NCI-H1105 treated with DMSO at 0.1 percent for 48 hours (cell line): ENCODE results near the gene ARHGEF6.

ENCODE experiments used
- DNase-seq: peaks from one replicate; lab custom pipeline; 2025; lab: John Stamatoyannopoulos, UW

The ARHGEF6 gene

DNA sequence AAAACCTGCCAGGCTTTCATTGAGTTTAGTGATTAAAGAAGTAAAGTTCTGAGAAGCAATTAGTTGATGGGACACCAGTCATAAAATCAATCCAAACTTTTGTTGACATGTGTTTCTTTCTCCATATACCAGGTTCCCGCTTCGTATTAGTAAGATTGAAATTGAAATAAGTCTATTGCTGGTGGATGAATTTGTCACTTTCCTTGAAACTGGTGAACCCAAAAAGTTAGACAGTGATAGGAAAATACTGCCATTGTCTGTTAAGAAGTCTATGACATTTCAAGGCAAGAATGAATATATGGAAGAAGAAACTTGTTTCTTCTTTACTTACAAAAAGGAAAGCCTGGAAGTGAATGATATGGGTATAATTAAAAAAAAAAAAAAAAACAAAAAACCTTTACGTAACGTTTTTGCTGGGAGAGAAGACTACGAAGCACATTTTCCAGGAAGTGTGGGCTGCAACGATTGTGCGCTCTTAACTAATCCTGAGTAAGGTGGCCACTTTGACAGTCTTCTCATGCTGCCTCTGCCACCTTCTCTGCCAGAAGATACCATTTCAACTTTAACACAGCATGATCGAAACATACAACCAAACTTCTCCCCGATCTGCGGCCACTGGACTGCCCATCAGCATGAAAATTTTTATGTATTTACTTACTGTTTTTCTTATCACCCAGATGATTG lies 132.9 kb downstream of the ARHGEF6 start, which contains the start of gene CD40LG:
CD40LG (plus strand) TSS at position 482 of the 684 bp plus-strand sequence; CDS start at position 573, 91 bp downstream.
- DNase-seq, result no peak

DNA sequence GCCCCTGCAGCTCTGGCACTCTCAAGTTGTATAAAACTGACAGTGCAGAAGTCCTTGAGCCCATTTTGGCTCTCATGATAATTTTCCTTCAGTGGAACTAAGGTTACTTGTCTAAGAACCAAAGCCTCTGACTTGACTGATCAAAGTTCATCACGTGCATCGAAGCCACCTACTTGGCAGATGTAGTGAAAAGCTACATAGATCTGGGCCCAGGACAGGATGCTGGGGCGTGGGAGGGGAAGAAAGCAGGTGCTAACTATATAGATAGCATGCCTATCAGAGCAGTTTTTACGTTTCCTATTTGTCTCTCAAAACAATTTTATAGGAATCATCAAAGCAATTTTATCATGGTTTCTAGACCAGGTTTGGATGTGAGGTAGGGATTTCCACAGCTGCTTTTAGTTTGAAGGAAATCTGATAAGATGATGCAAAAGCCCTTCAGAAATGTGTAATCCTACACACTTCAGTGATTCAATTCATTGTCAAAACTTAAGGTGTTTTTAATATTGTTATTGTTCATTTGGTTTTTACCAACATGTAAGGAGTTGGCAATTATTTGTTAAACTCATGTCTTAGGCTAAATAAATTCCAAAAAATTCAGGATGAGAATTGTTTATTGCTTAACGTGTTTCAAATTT lies 134.0 kb downstream of the ARHGEF6 start:
- DNase-seq, result no peak

DNA sequence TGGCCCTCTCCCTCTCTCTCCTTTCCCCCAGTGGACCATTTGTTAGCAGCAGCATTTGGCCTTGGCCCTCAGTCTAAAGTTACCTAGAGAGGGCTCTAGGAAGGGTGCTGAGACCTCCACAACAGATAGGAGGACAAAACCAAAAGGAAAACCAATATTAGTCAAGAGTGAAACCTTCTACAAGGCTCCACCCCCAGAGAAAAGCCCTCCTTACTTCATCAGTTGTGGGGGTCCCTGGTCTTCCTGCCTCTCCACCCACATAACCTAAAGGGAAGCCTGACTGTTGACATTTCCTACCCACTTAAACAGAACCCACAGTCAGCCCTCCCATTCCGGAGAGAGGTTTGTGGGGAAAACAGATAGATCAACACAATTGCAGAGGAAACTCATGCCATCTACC lies 137.5 kb downstream of the ARHGEF6 start:
- DNase-seq, result no peak

DNA sequence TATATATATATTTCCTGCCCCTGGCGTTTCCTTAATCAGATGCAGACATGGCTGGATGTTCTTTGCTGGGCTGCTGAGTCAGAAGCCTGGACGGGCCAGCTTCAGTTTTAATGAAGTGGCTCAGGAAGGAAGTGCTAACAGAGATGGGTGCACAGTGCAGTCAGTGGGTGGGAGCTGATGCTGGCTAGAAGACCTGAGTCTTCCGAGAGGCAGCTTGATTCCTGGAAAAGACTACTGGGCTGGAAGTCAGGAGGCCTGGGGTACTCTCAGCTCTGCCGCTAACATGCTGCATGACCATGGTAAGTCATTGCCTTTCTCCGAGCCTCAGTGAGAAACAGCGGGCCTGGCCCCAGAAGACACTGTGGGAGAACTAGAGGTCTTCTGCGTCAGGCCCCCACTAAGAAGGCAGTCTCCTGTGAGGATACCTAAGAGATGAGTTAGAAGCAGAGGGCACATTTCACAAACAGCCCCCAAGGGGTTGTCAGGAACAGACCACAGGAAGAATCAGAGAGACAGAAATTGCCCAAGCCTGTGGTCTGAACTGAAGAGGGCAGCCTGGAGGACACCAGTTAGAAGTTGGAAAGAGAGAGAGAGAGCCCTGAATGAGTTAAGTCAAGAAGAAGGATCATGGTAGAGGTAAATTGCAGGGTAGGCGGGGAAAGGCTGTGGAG lies 141.1 kb downstream of the ARHGEF6 start:
- DNase-seq, result no peak

DNA sequence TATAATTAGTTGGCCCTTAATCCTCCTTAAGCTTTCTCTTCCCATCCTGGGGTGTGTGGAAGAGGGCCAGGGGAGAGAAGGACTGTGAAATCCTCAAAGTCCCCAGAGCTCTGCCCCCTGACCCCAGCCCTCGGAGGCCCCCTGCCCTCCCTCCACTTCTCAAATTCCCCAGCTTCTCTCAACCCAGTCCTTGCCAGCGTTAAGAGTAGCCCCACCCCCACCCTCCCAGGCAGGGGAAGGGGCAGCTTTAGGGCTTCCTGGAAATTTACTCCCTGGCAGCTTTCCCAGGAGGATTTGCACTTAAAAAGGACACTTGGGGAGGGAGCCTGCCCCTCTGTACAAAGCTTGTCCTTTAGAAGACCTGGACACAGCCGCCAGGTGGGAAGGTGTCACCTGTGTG lies 144.6 kb downstream of the ARHGEF6 start:
- peak; percentile 6 for DNase-seq

DNA sequence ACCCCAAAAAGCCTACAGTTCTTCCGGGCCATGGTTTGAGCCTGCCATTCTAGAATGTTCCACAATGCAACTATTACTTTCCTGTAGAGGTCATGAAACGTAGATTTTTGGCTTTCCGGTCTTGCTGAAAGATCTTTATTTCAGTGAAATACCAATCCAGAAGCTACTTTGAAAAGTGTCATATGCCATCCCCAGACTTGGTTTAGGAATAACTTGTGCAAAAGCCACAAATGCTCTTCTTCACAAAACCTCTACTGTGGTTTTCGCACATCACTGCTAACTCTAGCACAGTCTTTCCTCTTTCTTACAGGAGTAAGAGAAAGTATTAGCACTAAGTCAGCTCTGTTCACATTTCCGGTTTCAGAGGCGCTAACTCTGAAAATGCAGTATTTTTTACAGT lies 145.5 kb downstream of the ARHGEF6 start:
- no peak for DNase-seq

DNA sequence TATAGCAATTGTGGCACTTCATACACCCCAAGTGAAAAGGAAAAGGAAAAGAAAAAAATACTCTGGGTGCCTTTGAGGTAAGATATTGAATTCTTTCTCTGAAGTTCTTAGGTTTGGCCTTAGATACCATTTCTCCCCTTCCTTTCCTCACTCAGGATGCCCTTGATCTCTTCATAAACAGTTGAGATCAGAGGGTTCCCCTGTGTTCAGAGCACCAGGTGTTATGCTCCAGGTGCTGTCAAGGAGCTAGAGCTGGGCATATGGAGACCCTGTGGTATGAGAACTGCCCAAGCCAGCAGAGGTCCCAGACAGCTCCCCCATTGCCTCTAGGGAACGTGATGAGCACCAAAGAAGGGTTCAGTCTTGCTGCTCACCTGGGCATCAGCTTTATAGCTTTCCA lies 149.9 kb downstream of the ARHGEF6 start:
- no peak for DNase-seq

DNA sequence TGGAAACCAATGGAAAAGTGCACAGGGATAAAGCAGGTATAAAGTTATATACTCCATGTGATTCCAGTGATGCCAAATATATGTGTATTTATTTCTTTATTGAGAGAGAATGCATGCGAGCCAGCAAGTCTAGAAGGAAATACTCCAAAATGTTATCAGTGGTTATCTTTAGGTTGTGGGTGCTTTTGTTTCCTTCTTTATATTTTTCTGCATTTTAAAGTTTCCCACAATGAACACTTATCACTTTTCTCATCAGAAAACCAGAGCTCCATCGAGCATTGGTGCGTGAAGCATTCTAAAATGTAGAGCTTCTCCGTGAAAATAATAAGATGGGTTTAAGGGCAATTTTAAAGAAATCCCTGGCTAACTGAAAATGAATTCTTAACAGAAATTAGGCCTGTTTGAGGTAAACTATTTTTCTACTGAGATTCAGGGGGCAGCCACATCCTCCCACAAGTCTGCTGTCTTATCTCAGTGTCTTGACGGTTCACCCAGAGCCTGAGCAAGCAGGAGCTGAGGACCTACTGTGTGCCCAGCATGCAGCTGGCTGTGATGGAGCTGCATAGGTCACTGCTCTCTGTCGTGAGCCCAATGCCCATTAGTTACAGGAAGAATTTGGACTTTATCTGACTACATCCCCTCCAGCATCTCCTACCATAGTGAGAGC lies 151.5 kb downstream of the ARHGEF6 start:
- no peak for DNase-seq

DNA sequence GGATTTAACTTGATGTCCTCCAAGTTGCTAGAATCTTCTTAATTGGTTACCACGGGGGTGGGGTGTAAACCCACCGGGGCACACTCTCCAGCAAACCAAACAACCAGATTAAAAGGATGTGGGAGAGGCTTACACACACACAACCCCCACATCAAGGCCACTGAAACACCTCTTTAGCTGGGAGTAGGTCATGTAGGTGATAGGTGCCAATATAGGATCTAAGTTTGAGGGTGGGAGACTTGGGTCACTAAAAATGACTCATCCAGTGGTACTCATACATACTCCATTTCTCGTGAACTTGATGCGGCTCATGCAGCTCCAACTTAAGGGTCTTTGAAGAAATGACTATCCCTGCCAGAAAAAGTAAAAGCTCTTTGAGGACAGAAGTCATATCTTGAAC lies 153.3 kb downstream of the ARHGEF6 start:
- DNase-seq, result no peak

DNA sequence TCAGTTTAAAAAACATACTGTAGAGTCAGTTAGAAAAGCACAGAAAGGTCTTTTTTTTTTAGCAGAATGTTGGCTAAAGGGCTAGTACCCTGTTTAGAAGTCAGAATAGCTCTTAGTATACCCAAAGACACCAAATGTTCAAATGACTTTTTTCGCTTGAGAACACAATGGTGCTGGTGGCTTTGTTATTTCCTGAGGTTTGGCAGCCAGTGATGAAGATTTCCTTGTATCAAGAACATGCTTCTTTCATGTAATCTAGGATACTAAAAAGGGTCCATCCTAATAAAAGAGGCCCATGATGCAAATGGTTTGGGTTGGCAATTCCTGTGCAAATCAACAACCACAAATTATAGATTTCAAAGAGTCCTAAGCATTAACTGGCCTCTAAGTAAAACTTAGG lies 153.8 kb downstream of the ARHGEF6 start:
- no peak for DNase-seq

DNA sequence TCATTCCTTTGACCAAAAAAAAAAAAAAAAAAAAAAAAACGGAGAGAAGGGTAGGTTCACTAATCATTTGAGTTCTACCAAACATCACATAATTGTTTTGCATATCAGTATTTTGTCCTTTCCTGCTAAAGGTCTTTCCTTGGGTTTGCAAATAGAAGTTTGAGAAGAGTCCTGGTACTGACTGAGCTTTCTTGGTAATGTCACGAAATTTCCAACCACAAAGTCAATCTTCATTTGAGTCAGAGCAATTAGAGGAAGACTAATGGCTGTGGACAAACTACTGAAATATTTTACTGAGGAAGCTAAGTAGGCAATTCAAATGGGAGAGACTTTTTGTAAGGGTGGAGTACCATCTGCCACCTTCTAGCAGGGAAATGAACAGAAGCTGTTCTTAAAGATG lies 154.5 kb downstream of the ARHGEF6 start:
- DNase-seq, result no peak

DNA sequence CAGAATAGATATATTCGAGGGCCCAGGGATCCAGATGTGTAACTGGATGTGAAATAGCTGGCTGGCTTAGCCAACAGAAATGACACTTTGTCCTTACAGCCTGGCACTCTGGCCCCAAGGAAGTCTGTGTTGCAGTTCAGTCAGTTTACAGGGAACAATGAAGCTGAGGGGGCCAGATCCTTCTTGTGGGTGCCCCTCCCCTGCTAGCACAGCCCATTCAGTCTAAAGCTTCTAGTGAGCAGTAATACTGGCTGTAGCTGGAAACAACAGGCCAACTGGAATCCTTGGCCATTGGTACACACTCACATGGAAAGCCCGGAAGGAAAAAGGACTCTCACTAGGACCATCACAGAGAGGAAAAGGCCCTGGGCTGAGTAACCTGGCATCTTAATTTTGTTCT lies 155.5 kb downstream of the ARHGEF6 start:
- DNase-seq, result no peak

DNA sequence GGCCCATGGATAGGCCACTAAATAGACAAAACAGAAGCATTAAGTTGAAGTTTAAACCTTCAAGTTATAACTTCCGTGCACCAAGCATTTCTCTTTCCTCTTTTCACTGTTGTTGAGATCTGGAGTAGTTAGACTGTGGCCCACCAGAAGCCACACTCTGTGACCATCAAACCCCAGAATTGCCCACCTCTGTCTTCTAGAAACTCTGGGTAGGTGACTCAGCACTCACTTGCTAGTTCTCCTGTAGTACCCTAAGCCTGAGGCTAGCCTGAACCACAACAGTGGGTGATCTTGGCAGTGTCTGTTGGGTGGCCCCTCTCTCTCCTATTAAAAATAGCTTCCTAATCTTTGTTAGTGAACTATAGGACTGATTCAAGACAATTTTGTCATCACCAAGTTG lies 157.3 kb downstream of the ARHGEF6 start:
- DNase-seq, result no peak

DNA sequence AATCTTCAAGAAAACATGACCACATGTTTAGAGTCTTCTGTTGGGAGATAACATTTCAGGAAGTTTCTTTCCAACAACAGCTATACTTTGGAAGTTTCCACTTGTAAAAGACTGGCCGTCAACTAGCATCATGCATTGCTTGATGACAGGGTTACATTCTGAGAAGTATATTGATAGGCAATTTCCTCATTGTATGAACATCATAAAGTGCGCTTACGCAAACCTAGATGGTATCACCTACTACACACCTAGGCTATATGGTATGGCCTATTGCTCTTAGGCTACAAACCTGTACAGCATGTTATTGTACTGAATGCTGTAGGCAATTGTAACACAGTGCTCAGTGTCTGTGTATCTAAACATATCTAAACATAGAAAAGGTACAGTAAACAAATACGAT lies 158.2 kb downstream of the ARHGEF6 start:
- no peak for DNase-seq

DNA sequence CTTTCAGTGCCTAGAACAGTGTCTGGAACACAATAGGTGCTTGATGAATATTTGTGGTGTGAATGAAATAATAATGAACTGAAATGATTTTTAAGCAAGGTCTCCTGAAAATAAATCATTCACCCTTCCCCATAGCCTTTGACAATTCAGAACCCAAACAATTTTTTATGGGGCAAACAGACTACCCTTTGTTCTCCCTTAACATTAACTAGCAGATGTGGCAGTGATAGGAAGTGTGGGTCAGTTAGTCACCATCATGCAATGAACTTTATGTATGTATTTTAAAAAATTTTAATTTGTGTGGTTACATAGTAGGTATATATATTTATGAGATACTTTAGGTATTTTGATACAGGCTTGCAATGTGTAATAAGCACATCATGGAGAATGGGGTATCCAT lies 160.0 kb downstream of the ARHGEF6 start:
- no peak for DNase-seq

DNA sequence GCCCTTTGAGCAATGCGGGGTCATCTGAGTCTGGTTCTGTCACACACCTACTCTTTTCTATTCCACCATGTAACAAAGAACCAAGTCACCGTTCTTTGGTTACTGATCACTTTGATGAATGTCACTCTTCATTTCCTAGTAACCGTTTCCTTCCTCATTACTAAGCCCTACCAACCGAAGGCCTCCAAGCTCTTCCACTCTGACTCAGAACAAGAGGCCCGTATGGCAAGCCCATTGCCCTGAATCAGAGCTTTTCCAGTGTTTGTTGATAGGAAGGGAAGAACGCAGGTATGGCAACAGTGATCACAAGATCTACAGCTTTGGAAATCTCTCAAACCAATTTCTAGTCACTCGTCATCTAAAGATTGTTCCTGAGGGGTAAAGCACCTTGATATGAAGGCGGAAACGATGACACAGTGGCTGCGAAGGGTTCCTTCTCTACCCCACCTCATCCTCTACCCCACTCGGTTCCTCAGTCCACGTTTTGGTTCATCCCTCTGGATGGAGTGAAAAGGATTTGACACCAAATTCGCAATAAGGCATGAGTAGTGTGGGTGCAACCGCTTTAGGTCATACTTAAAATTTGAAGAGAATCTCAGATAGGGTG lies 160.7 kb downstream of the ARHGEF6 start:
- no peak for DNase-seq

DNA sequence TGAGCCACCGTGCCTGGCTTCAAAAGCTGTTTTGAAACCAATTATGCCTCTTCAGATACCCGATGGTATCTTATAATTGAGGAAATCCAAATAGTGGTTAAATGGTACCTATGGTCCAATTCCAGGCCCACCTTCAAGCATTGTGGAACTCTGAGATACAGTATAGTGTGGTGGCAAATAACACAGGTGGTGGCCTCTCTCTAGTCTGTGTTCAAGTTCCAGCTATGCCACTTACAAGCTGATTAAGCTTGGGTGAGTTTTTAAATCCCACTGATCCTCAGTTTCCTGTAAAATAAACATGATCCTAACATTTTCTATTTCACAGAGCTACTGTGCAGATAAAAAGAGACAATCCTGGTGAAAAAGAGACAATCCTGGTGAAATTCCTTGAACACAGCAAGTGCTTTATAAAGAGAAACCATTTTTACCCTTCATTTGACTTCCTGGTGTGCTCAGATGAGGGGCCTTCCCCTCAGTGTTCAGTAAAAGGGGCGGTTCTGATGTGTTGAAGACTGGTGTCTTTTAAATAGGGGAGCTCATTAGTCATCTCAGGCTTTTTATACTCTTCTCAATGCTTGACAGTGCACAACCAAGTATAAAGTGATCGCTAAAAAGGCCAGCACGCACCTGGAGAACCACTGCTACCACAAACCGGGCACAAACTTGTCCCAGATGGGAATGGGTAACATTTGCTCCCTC lies 163.6 kb downstream of the ARHGEF6 start:
- DNase-seq, result no peak
